ENCODE results near the gene CTDP1.

The CTDP1 gene

GRCh38 chr18:79644666-79645057, 34.9 kb upstream of the CTDP1 start:
- TF ChIP-seq CTCF (IDR thresholded peaks at IDR 0.05; ENCODE audit: low read depth, low read length) = no peak
- in situ Hi-C loops (cut with HindIII; ENCODE audit: low sequenced_read_pairs) = no loop called here
- no peak overlapping the region for H3K4me3 ChIP-seq (ENCODE audit: low read depth, low read length)
- no peak for DNase-seq (ENCODE audit: low read depth, low spot score)

- DNase-seq (ENCODE audit: low read depth, low spot score) = no peak
- in situ Hi-C loops (cut with HindIII; ENCODE audit: low sequenced_read_pairs) = no loop called here
- no peak for TF ChIP-seq CTCF (IDR thresholded peaks at IDR 0.05; ENCODE audit: low read depth, low read length)
- no peak overlapping the region for H3K4me3 ChIP-seq (ENCODE audit: low read depth, low read length)
Measured at GRCh38 chr18:79645291-79645983, 34.2 kb upstream of the CTDP1 start.

DNA sequence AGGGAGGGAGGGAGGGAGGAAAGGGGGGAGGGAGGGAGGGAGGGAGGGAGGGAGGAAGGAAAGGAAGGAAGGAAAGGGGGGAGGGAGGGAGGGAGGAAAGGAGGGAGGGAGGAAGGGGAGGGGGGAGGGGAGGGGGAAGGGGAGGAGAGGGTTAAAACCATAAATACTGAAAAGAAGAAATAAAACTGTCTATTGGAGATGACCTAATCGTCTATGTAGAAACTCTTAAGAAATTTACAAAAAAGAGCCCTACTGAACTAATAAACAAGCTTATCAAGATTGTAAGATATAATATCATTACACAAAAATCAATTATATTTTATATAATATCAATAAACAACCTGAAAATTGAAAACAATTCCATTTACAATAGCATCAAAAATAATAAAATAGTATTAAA, 32.3 kb upstream of the CTDP1 start:
- no peak for DNase-seq (ENCODE audit: low read depth, low spot score)
- in situ Hi-C loops (cut with HindIII; ENCODE audit: low sequenced_read_pairs) = no loop called here
- no peak for TF ChIP-seq CTCF (IDR thresholded peaks at IDR 0.05; ENCODE audit: low read depth, low read length)
- no peak overlapping the region for H3K4me3 ChIP-seq (ENCODE audit: low read depth, low read length)

- DNase-seq (ENCODE audit: low read depth, low spot score) = no peak
- in situ Hi-C loops (cut with HindIII; ENCODE audit: low sequenced_read_pairs) = no loop called here
- no peak for TF ChIP-seq CTCF (IDR thresholded peaks at IDR 0.05; ENCODE audit: low read depth, low read length)
Measured at GRCh38 chr18:79650959-79651358, 28.6 kb upstream of the CTDP1 start.

DNA sequence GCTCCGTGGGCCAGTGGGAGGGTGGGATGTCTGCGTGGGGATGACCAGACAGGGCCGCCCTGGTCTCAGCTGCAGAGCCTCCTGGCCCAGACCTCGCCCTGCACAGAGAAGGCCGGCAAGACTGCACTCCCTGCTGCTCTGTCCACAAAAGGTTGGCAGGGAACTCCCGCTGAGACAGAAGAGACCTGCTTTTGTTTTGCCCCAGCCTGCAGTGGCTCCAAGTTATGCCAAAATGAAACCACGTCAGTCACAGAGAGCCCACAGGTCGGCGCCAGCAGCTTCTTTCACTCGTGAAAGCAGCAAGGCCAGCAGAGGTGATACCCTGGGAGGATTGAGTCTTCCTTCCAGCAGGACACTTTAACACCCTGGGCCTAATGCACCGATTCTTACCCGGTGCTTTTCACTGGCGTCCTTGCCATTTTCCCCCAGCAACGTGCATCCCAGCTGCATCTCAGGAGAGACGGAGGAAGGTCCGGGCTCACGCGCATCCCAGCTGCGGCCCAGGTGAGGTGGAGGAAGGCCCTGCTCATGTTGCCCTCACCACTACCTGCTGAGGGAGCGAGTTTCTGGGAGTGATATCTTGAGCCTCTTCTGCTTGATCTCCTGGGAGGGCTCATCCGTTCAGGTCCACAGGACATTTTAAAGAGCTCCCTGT, 22.1 kb upstream of the CTDP1 start:
- in situ Hi-C loops (cut with HindIII; ENCODE audit: low sequenced_read_pairs) = no loop called here
- H3K4me3 ChIP-seq (ENCODE audit: low read depth, low read length) = no peak overlapping the region
- no peak for DNase-seq (ENCODE audit: low read depth, low spot score)
- no peak for TF ChIP-seq CTCF (IDR thresholded peaks at IDR 0.05; ENCODE audit: low read depth, low read length)

More at GRCh38 chr18:79650959-79651358, 28.6 kb upstream of the CTDP1 start:
- H3K4me3 ChIP-seq (ENCODE audit: low read depth, low read length) = no peak overlapping the region

DNA sequence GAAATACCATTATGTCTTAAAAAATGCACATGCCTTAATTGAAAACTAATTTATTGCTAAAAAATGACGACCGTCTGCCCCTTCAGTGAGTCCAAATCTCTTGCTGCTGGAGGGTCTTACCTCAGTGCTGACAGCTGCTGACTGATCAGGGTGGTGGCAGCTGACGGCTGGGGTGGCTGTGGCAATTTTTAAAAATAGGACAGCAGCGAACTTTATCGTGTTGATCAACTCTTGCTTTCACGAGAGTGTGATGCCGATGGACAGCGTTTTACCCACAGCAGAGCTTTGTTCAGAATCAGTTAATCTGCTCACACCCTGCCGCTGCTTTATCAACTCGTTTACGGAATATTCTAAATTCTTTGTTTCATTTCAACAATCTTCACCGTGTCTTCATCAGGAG, 21.2 kb upstream of the CTDP1 start:
- DNase-seq (ENCODE audit: low read depth, low spot score) = no peak
- no peak overlapping the region for H3K4me3 ChIP-seq (ENCODE audit: low read depth, low read length)
- TF ChIP-seq CTCF (IDR thresholded peaks at IDR 0.05; ENCODE audit: low read depth, low read length) = no peak
- in situ Hi-C loops (cut with HindIII; ENCODE audit: low sequenced_read_pairs) = no loop called here

Measured in astrocyte of the spinal cord (primary cell).